SH-SY5Y (cell line): ENCODE results near the gene MSH2.

Source experiments
- GATA2 ChIP-seq: IDR thresholded peaks from 2 replicates; pipeline ENCODE4 v1.6.1; 2011; ENCODE audit warnings: mild to moderate bottlenecking, low read depth, low read length
- GATA3 ChIP-seq: IDR thresholded peaks from 2 replicates; pipeline ENCODE4 v1.6.1; 2011; ENCODE audit warnings: low read depth, mild to moderate bottlenecking, low read length, moderate library complexity

- TF ChIP-seq GATA3 = no peak
- no peak for TF ChIP-seq GATA2
Measured at GRCh38 chr2:47506024-47506423, 103.1 kb downstream of the MSH2 start.
